ENCODE results near the gene CDC42SE2.

GRCh38 chr5:131289738-131290137, 25.9 kb downstream of the CDC42SE2 start:
- TF ChIP-seq CTCF (conservative IDR thresholded peaks at IDR 0.05; ENCODE audit: low read length) (no peak), EZH2phosphoT487 (IDR thresholded peaks at IDR 0.05; ENCODE audit: borderline replicate concordance) (no peak)

All from Loucy (cell line).